Thyroid gland (tissue), 4 donors: ENCODE measurements around the gene COX6A1. TPM values are rescaled to one million over a fixed set of nuclear protein-coding genes. Genes with fewer than 3 reads are reported as not detected.

Experiments
- DNase-seq, 2 donors: peaks; one replicate each; pipeline ENCODE4 v3.0.0-alpha.2; 2019
- H3K27ac ChIP-seq, 3 donors: fragments of 200-600 bp; sonication (generic); 1 replicate in 2 of 3; 2 replicates in 1 of 3; pipeline ENCODE4 v1.5.1; 2016 to 2019; ENCODE audit warnings: mild to moderate bottlenecking in 1 of 3, moderate library complexity in 1 of 3
- H3K27me3 ChIP-seq: fragments of 200-600 bp; sonication (generic); one replicate; pipeline ENCODE4 v1.5.1; 2019
- H3K36me3 ChIP-seq, 2 donors: fragments of 200-600 bp; sonication (generic); one replicate each; pipeline ENCODE4 v1.5.1; 2016 to 2019
- H3K4me1 ChIP-seq, 2 donors: fragments of 200-600 bp; sonication (generic); one replicate each; pipeline ENCODE4 v1.5.1; 2017 to 2019
- H3K4me3 ChIP-seq, 3 donors: fragments of 200-600 bp; sonication (generic); replicated peaks in 1 of 3; 1 replicate in 2 of 3; 2 replicates in 1 of 3; pipeline ENCODE4 v1.5.1; 2016; ENCODE audit warnings: mild to moderate bottlenecking in 1 of 3
- H3K9me3 ChIP-seq: fragments of 200-600 bp; sonication (generic); one replicate; pipeline ENCODE4 v1.5.1; 2017
- POLR2A ChIP-seq, 2 donors: fragments of 450-650 bp; IDR thresholded peaks; one replicate each; pipeline ENCODE4 v1.6.1; 2017; ENCODE audit warnings: antibody characterized with exemption in 2 of 2, mild to moderate bottlenecking in 2 of 2, moderate library complexity in 1 of 2
- WGBS, 2 donors: methylation state at CpG; one replicate each; pipeline ENCODE4 v1.1.5; 2017; 5-methylcytosine and 5-hydroxymethylcytosine counted together
- intact Hi-C: fragments of 100-400 bp; cut with DNase I; formaldehyde crosslinking; loops from one replicate; pipeline ENCODE4 v1.15.1; 2023
- total RNA-seq, 4 donors: library from RNA; depleted of rRNA; stranded (reverse); fragments of >200 nt; gene quantifications; one replicate each; pipeline ENCODE4 v1.2.3, GENCODE V29; 2016
- TF ChIP-seq, protein P1 (sequence below), 6 experiments: fragments of 200-600 bp in 3 of 6; fragments of 450-650 bp in 3 of 6; sonication (generic) in 3 of 6; IDR thresholded peaks; one replicate each; pipeline ENCODE4 v1.5.1; 2016 to 2019; ENCODE audit warnings: antibody characterized with exemption in 6 of 6, mild to moderate bottlenecking in 2 of 6, inconsistent platforms in 1 of 6, moderate library complexity in 1 of 6

Gene COX6A1
- total RNA-seq, 4 donors from 2014 or later: 511 to 1,033 (median 687) TPM

DNA sequence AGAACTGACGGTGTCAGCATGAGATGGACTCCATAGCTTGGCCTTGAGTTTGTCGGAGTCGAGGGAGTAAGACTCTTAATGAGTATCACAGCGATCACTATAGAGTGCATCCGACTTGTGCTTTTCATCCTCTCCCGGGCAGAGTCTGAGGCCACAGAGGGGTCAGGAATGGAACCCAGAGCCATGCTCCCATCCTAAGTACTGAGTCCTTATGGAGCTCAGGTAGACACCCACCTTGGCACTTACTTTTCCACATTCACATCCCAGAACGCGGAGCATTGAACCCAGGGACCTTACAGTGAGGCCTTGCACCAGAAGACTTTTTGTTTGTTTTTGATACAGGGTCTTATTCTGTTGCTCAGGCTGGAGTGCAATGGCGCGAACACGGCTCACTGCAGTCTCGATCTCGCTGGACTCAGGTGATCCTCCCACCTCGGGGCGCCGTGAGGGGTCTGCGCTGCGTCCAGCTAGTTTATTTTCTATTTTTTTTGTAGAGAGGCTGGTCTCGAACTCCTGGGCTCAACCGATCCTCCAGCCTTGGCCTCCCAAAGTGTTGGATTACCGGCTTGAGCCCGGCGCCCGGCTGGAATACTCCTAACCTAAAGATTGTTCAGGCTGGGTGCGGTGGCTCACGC lies 32.4 kb downstream of the COX6A1 start:
- Histone ChIP-seq H3K27ac (peak overlapping the region; percentile 80 to 88 (median 86)), H3K9me3 (no peaks in the 10 kb centered on the region), H3K27me3 (no peaks in the 10 kb centered on the region), H3K4me1 (peaks cover 11 to 17% of the 10 kb centered on the region in 2 donors), H3K4me3 (peak overlapping the region; percentile 15 to 91 (median 87)), H3K36me3 (peaks cover 1 to 2% of the 10 kb centered on the region in 2 donors)
- TF ChIP-seq, protein P1, sequence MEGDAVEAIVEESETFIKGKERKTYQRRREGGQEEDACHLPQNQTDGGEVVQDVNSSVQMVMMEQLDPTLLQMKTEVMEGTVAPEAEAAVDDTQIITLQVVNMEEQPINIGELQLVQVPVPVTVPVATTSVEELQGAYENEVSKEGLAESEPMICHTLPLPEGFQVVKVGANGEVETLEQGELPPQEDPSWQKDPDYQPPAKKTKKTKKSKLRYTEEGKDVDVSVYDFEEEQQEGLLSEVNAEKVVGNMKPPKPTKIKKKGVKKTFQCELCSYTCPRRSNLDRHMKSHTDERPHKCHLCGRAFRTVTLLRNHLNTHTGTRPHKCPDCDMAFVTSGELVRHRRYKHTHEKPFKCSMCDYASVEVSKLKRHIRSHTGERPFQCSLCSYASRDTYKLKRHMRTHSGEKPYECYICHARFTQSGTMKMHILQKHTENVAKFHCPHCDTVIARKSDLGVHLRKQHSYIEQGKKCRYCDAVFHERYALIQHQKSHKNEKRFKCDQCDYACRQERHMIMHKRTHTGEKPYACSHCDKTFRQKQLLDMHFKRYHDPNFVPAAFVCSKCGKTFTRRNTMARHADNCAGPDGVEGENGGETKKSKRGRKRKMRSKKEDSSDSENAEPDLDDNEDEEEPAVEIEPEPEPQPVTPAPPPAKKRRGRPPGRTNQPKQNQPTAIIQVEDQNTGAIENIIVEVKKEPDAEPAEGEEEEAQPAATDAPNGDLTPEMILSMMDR (IDR thresholded peaks at IDR 0.05): no peak
- no peak for TF ChIP-seq POLR2A (IDR thresholded peaks at IDR 0.05)
- intact Hi-C loops: no loop called here
- no peak for DNase-seq
- WGBS, 2 donors: 70 to 82% methylated on average over 22 to 26 of the region's 26 CpGs

GRCh38 chr12:120472521-120472920 lies 34.6 kb downstream of the COX6A1 start:
- Histone ChIP-seq H3K4me3 (no peak overlapping the region), H3K36me3 (no peaks in the 10 kb centered on the region), H3K27me3 (no peaks in the 10 kb centered on the region), H3K27ac (no peak overlapping the region), H3K4me1 (peaks cover 11% of the 10 kb centered on the region in 2 donors), H3K9me3 (no peaks in the 10 kb centered on the region)
- intact Hi-C loops: no loop called here
- no peak for DNase-seq
- TF ChIP-seq, protein P1 (IDR thresholded peaks at IDR 0.05): no peak
- no peak for TF ChIP-seq POLR2A (IDR thresholded peaks at IDR 0.05)

DNA sequence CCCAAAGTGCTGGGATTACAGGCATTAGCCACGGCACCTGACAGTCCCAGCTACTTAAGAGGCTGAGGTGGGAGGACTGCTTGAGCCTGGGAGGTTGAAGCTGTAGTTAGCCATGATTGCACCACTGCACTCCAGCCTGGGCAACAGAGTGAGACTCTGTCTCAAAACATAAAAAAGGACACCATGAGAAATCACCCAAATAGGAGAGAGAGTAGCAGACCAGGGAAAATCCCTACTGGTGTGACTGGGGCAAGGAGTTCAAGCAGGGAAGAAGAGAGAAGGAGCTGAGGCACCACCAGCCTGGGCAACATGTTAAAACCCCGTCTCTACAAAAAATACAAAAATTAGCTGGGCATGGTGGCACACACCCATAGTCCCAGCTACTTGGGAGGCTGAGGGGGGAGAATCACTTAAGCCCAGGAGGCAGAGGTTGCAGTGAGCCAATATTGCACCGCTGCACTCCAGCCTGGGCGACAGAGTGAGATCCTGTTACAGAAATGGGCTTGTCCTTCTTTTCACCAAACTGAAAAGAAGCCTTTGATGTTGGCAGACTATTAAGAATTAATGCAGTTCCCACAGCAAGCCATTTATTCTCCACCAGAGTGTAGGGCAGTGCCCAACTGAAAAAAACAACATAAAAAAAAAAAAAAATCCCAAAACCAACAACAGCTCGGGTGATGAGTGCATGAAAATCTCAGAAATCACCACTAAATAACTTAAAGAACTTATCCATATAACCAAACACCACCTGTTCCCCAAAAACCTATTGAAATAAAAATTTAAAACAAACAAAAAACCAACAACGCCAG lies 36.1 kb downstream of the COX6A1 start:
- H3K4me1 ChIP-seq: peaks cover 6 to 11% of the 10 kb centered on the region in 2 donors
- no peaks in the 10 kb centered on the region for H3K9me3 ChIP-seq
- intact Hi-C loops: no loop called here
- TF ChIP-seq, protein P1 (IDR thresholded peaks at IDR 0.05): no peak
- no peak for TF ChIP-seq POLR2A (IDR thresholded peaks at IDR 0.05)
- no peak overlapping the region for H3K4me3 ChIP-seq
- H3K36me3 ChIP-seq: no peaks in the 10 kb centered on the region
- H3K27ac ChIP-seq: no peak overlapping the region
- H3K27me3 ChIP-seq: no peaks in the 10 kb centered on the region
- WGBS, 2 donors: 78 to 80% methylated on average over 6 of the region's 6 CpGs
- no peak for DNase-seq

- no peaks in the 10 kb centered on the region for H3K27me3 ChIP-seq
- no peak overlapping the region for H3K27ac ChIP-seq
- TF ChIP-seq, protein P1 (IDR thresholded peaks at IDR 0.05): no peak
- TF ChIP-seq POLR2A (IDR thresholded peaks at IDR 0.05): no peak
- WGBS, 2 donors: 30 to 44% methylated on average over 2 of the region's 2 CpGs
- DNase-seq: peak in 1 of 2 donors; percentile 8
- intact Hi-C loops: no loop called here
- no peak overlapping the region for H3K4me3 ChIP-seq
- no peaks in the 10 kb centered on the region for H3K9me3 ChIP-seq
- peaks cover 6 to 11% of the 10 kb centered on the region in 2 donors for H3K4me1 ChIP-seq
- no peaks in the 10 kb centered on the region for H3K36me3 ChIP-seq
Measured at GRCh38 chr12:120474616-120474960, 36.7 kb downstream of the COX6A1 start.

DNA sequence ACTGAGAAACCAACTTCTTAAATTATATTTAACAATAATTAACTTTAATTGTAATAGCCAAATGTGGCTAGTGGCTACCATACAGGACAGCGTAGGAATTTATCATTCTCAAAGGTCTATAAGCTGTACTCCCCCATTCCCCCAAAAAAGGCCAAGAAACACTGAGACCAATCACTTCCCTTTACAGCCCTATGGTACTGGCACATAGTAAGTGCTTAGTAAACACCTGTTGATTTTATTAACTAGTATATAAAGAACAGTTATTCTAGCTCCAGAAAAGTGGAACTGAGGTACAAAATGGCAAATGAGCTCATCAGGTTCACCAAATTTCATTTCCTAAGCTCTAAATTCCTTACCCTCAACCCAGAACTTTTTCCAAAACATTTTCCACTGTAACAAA lies 37.7 kb downstream of the COX6A1 start:
- Histone ChIP-seq H3K36me3 (no peaks in the 10 kb centered on the region), H3K4me3 (no peak overlapping the region), H3K9me3 (no peaks in the 10 kb centered on the region), H3K27ac (no peak overlapping the region), H3K4me1 (peaks cover 0 to 5% of the 10 kb centered on the region in 2 donors), H3K27me3 (no peaks in the 10 kb centered on the region)
- TF ChIP-seq POLR2A (IDR thresholded peaks at IDR 0.05): no peak
- TF ChIP-seq, protein P1 (IDR thresholded peaks at IDR 0.05): no peak
- DNase-seq: no peak
- intact Hi-C loops: no loop called here
- WGBS, 2 donors: 96% methylated on average over 1 of the region's 1 CpG
